Suprapubic skin (tissue), 3 donors: ENCODE results near the gene CD151.

Source experiments
- CTCF ChIP-seq, 2 donors: fragments of 200-600 bp in 1 of 2; fragments of 450-650 bp in 1 of 2; sonication (generic) in 1 of 2; IDR thresholded peaks; one replicate each; pipeline ENCODE4 v1.5.1; 2016 to 2019; ENCODE audit warnings: antibody characterized with exemption in 2 of 2, mild to moderate bottlenecking in 1 of 2, moderate library complexity in 1 of 2
- POLR2A ChIP-seq, 2 donors: fragments of 450-650 bp; IDR thresholded peaks; one replicate each; pipeline ENCODE4 v1.6.1; 2017; ENCODE audit warnings: antibody characterized with exemption in 2 of 2, mild to moderate bottlenecking in 2 of 2, moderate library complexity in 2 of 2

- TF ChIP-seq CTCF (IDR thresholded peaks at IDR 0.05) (no peak), POLR2A (IDR thresholded peaks at IDR 0.05) (no peak)
Measured at GRCh38 chr11:803467-803742, 29.3 kb upstream of the CD151 start.
